ENCODE results near the gene ZSWIM1.

Gene ZSWIM1

GRCh38 chr20:45894797-45895196 is 13.8 kb downstream of the ZSWIM1 start:
- ATAC-seq (ENCODE audit: low read depth) (no peak), DNase-seq (ENCODE audit: low spot score) (peak; percentile 78)
- H3K9me3 ChIP-seq (ENCODE audit: severe bottlenecking) = no peaks in the 10 kb centered on the region
- TF ChIP-seq CTCF (IDR thresholded peaks at IDR 0.05; ENCODE audit: poor library complexity, severe bottlenecking) = no peak
- H3K4me3 ChIP-seq (ENCODE audit: severe bottlenecking) = no peak overlapping the region
- H3K27me3 ChIP-seq (ENCODE audit: insufficient read depth, poor library complexity, severe bottlenecking) = no peaks in the 10 kb centered on the region
- H3K27ac ChIP-seq (ENCODE audit: poor library complexity, severe bottlenecking) = no peak overlapping the region
- H3K4me1 ChIP-seq (ENCODE audit: insufficient read depth, poor library complexity, severe bottlenecking) = no peaks in the 10 kb centered on the region
- peaks cover 38% of the 10 kb centered on the region for H3K36me3 ChIP-seq (ENCODE audit: low read depth)

GRCh38 chr20:45896641-45897161 is 15.7 kb downstream of the ZSWIM1 start:
- Histone ChIP-seq H3K4me1 (ENCODE audit: insufficient read depth, poor library complexity, severe bottlenecking) (no peaks in the 10 kb centered on the region), H3K4me3 (ENCODE audit: severe bottlenecking) (no peak overlapping the region), H3K9me3 (ENCODE audit: severe bottlenecking) (no peaks in the 10 kb centered on the region), H3K36me3 (ENCODE audit: low read depth) (peaks cover 38% of the 10 kb centered on the region), H3K27me3 (ENCODE audit: insufficient read depth, poor library complexity, severe bottlenecking) (no peaks in the 10 kb centered on the region), H3K27ac (ENCODE audit: poor library complexity, severe bottlenecking) (no peak overlapping the region)
- no peak for TF ChIP-seq CTCF (IDR thresholded peaks at IDR 0.05; ENCODE audit: poor library complexity, severe bottlenecking)
- ATAC-seq (ENCODE audit: low read depth) = no peak
- DNase-seq (ENCODE audit: low spot score) = peak; percentile 74

GRCh38 chr20:45897289-45897688 is 16.3 kb downstream of the ZSWIM1 start:
- ATAC-seq (ENCODE audit: low read depth) (no peak), DNase-seq (ENCODE audit: low spot score) (peak; percentile 62)
- no peak overlapping the region for H3K27ac ChIP-seq (ENCODE audit: poor library complexity, severe bottlenecking)
- H3K4me1 ChIP-seq (ENCODE audit: insufficient read depth, poor library complexity, severe bottlenecking) = no peaks in the 10 kb centered on the region
- H3K36me3 ChIP-seq (ENCODE audit: low read depth) = peaks cover 38% of the 10 kb centered on the region
- H3K4me3 ChIP-seq (ENCODE audit: severe bottlenecking) = no peak overlapping the region
- no peaks in the 10 kb centered on the region for H3K27me3 ChIP-seq (ENCODE audit: insufficient read depth, poor library complexity, severe bottlenecking)
- no peaks in the 10 kb centered on the region for H3K9me3 ChIP-seq (ENCODE audit: severe bottlenecking)
- TF ChIP-seq CTCF (IDR thresholded peaks at IDR 0.05; ENCODE audit: poor library complexity, severe bottlenecking) = no peak

- H3K36me3 ChIP-seq (ENCODE audit: low read depth) = peaks cover 36% of the 10 kb centered on the region
- H3K9me3 ChIP-seq (ENCODE audit: severe bottlenecking) = no peaks in the 10 kb centered on the region
- no peak overlapping the region for H3K27ac ChIP-seq (ENCODE audit: poor library complexity, severe bottlenecking)
- no peaks in the 10 kb centered on the region for H3K27me3 ChIP-seq (ENCODE audit: insufficient read depth, poor library complexity, severe bottlenecking)
- DNase-seq (ENCODE audit: low spot score) (peak; percentile 76), ATAC-seq (ENCODE audit: low read depth) (no peak)
- H3K4me1 ChIP-seq (ENCODE audit: insufficient read depth, poor library complexity, severe bottlenecking) = no peaks in the 10 kb centered on the region
- TF ChIP-seq CTCF (IDR thresholded peaks at IDR 0.05; ENCODE audit: poor library complexity, severe bottlenecking) = no peak
- H3K4me3 ChIP-seq (ENCODE audit: severe bottlenecking) = no peak overlapping the region
Measured at GRCh38 chr20:45897692-45898091, 16.7 kb downstream of the ZSWIM1 start.

GRCh38 chr20:45898285-45898684 is 17.3 kb downstream of the ZSWIM1 start:
- H3K36me3 ChIP-seq (ENCODE audit: low read depth) = peaks cover 31% of the 10 kb centered on the region
- no peak overlapping the region for H3K4me3 ChIP-seq (ENCODE audit: severe bottlenecking)
- ATAC-seq (ENCODE audit: low read depth) = no peak
- no peak overlapping the region for H3K27ac ChIP-seq (ENCODE audit: poor library complexity, severe bottlenecking)
- no peaks in the 10 kb centered on the region for H3K4me1 ChIP-seq (ENCODE audit: insufficient read depth, poor library complexity, severe bottlenecking)
- no peak for TF ChIP-seq CTCF (IDR thresholded peaks at IDR 0.05; ENCODE audit: poor library complexity, severe bottlenecking)
- H3K9me3 ChIP-seq (ENCODE audit: severe bottlenecking) = no peaks in the 10 kb centered on the region
- no peaks in the 10 kb centered on the region for H3K27me3 ChIP-seq (ENCODE audit: insufficient read depth, poor library complexity, severe bottlenecking)
- DNase-seq (ENCODE audit: low spot score) = no peak
